Neural cell (in vitro differentiated cells): ENCODE results near the gene IL17D.

Source experiments
- EP300 ChIP-seq: fragments of 450-650 bp; conservative IDR thresholded peaks from 2 replicates; pipeline ENCODE4 v1.6.1; 2014; ENCODE audit warnings: antibody characterized with exemption, mild to moderate bottlenecking, moderate library complexity; ENCODE audit not compliant: poor library complexity, severe bottlenecking
- EZH2 ChIP-seq: fragments of 200-600, 300-800 bp; shearing (Covaris generic), sonication (generic); IDR thresholded peaks from 2 replicates; pipeline ENCODE4 v1.6.1; 2014; ENCODE audit warnings: antibody characterized with exemption, low read length, borderline replicate concordance, mild to moderate bottlenecking; ENCODE audit not compliant: insufficient read depth, poor library complexity, severe bottlenecking
- MXI1 ChIP-seq: fragments of 450-650 bp; conservative IDR thresholded peaks from 2 replicates; pipeline ENCODE4 v1.6.1; 2014; ENCODE audit warnings: antibody characterized with exemption, mild to moderate bottlenecking; ENCODE audit not compliant: poor library complexity, severe bottlenecking
- POLR2AphosphoS5 ChIP-seq: IDR thresholded peaks from 2 replicates; pipeline ENCODE4 v1.6.1; 2012
- RAD21 ChIP-seq: fragments of 450-650 bp; conservative IDR thresholded peaks from 2 replicates; pipeline ENCODE4 v1.6.1; 2014; ENCODE audit warnings: antibody characterized with exemption, mild to moderate bottlenecking, moderate library complexity
- SMC3 ChIP-seq: fragments of 450-650 bp; conservative IDR thresholded peaks from 2 replicates; pipeline ENCODE4 v1.6.1; 2014; ENCODE audit warnings: antibody characterized with exemption, mild to moderate bottlenecking, moderate library complexity; ENCODE audit not compliant: poor library complexity
- TAF1 ChIP-seq: IDR thresholded peaks from 2 replicates; pipeline ENCODE4 v1.6.1; 2012; ENCODE audit warnings: low read depth
- TF ChIP-seq, protein P1 (sequence below): fragments of 450-650 bp; IDR thresholded peaks from 2 replicates; pipeline ENCODE4 v1.5.1; 2014; ENCODE audit warnings: antibody characterized with exemption, mild to moderate bottlenecking, moderate library complexity; ENCODE audit not compliant: poor library complexity, severe bottlenecking
- TF ChIP-seq, protein P2 (sequence below): IDR thresholded peaks from 2 replicates; pipeline ENCODE4 v1.6.1; 2012; ENCODE audit warnings: borderline replicate concordance

DNA sequence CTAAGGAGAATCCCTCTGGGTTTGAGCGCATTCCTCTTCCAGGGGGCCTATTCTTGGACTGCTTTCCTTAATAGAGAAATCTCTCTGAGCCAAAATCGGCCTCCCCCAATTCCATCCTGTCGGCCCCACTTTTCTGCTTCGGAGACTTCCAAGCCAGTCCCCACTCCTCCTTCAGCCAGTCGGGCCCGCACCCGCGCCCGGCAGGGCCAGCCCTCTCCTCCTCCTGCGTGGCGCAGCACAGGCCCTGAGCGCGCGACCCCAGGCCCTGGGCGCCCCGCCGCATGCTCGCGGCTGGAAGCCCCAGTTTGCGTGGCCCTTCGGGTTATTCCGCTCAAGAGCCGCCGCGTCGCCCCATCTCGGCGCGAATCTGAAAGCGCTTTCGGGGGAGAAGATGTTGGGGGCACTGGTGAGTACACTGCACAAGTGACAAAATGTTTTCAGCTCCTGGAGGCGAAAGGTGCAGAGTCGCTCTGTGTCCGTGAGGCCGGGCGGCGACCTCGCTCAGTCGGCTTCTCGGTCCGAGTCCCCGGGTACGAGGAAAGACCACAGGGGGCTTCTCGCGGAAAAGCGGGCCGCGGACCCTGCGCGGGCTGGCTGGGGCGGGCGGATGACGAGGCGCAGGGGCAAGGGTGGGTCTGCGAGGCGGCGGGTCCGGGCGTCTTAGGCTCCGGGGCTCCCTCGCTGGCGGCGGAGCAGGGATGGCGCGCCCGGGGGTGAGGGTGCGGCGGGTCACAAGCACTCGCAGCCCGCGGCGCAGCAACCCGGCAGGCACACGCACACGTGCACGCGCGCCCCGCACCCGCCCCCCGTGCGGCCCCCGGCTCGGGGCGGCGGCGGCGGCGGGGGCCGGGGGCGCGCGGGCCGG lies at the start of gene IL17D:
- TF ChIP-seq, protein P1, sequence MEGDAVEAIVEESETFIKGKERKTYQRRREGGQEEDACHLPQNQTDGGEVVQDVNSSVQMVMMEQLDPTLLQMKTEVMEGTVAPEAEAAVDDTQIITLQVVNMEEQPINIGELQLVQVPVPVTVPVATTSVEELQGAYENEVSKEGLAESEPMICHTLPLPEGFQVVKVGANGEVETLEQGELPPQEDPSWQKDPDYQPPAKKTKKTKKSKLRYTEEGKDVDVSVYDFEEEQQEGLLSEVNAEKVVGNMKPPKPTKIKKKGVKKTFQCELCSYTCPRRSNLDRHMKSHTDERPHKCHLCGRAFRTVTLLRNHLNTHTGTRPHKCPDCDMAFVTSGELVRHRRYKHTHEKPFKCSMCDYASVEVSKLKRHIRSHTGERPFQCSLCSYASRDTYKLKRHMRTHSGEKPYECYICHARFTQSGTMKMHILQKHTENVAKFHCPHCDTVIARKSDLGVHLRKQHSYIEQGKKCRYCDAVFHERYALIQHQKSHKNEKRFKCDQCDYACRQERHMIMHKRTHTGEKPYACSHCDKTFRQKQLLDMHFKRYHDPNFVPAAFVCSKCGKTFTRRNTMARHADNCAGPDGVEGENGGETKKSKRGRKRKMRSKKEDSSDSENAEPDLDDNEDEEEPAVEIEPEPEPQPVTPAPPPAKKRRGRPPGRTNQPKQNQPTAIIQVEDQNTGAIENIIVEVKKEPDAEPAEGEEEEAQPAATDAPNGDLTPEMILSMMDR = peak; percentile 37
- TF ChIP-seq POLR2AphosphoS5 (peak; percentile 14), TAF1 (no peak), MXI1 (peak; percentile 48), EZH2 (no peak), EP300 (no peak), SMC3 (no peak), RAD21 (peak; percentile 16)
- TF ChIP-seq, protein P2, sequence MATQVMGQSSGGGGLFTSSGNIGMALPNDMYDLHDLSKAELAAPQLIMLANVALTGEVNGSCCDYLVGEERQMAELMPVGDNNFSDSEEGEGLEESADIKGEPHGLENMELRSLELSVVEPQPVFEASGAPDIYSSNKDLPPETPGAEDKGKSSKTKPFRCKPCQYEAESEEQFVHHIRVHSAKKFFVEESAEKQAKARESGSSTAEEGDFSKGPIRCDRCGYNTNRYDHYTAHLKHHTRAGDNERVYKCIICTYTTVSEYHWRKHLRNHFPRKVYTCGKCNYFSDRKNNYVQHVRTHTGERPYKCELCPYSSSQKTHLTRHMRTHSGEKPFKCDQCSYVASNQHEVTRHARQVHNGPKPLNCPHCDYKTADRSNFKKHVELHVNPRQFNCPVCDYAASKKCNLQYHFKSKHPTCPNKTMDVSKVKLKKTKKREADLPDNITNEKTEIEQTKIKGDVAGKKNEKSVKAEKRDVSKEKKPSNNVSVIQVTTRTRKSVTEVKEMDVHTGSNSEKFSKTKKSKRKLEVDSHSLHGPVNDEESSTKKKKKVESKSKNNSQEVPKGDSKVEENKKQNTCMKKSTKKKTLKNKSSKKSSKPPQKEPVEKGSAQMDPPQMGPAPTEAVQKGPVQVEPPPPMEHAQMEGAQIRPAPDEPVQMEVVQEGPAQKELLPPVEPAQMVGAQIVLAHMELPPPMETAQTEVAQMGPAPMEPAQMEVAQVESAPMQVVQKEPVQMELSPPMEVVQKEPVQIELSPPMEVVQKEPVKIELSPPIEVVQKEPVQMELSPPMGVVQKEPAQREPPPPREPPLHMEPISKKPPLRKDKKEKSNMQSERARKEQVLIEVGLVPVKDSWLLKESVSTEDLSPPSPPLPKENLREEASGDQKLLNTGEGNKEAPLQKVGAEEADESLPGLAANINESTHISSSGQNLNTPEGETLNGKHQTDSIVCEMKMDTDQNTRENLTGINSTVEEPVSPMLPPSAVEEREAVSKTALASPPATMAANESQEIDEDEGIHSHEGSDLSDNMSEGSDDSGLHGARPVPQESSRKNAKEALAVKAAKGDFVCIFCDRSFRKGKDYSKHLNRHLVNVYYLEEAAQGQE = peak; percentile 19
